HepG2 (cell line): ENCODE results near the gene NINL. TPM values are rescaled to one million over a fixed set of nuclear protein-coding genes. Genes with fewer than 3 reads are reported as not detected.

ENCODE experiments used
- AGO2 ChIP-seq: fragments of 200-400 bp; formaldehyde crosslinking; optimal IDR thresholded peaks from 2 replicates; pipeline ENCODE3; 2017; ENCODE audit warnings: mild to moderate bottlenecking, low read depth, low read length, moderate library complexity
- CENPT ChIP-seq: sonication (generic); formaldehyde crosslinking; IDR thresholded peaks from 2 replicates; pipeline ENCODE4 v1.8.0; 2022; ENCODE audit warnings: low read depth, mild to moderate bottlenecking, moderate library complexity, missing genetic modification reagents
- HCFC1 ChIP-seq: fragments of 150-350 bp; IDR thresholded peaks from 2 replicates; pipeline ENCODE4 v1.6.1; 2014; ENCODE audit warnings: low read depth, low read length
- JARID2 ChIP-seq: sonication (generic); formaldehyde crosslinking; IDR thresholded peaks from 2 replicates; pipeline ENCODE4 v1.8.1; 2023; ENCODE audit warnings: missing genetic modification reagents, inconsistent platforms; ENCODE audit not compliant: insufficient replicate concordance
- STAG1 ChIP-seq: sonication (generic); formaldehyde crosslinking; IDR thresholded peaks from 2 replicates; pipeline ENCODE4 v1.4.0; 2020; ENCODE audit warnings: missing genetic modification reagents
- TCF7L2 ChIP-seq: IDR thresholded peaks from 2 replicates; pipeline ENCODE4 v1.6.1; 2011; ENCODE audit warnings: mild to moderate bottlenecking, low read depth, low read length, moderate library complexity
- UBTF ChIP-seq: sonication (generic); formaldehyde crosslinking; IDR thresholded peaks from 2 replicates; pipeline ENCODE4 v1.4.0; 2020; ENCODE audit warnings: mild to moderate bottlenecking, missing genetic modification reagents
- ZKSCAN1 ChIP-seq: fragments of 150-350 bp; IDR thresholded peaks from 2 replicates; pipeline ENCODE4 v1.6.1; 2014; ENCODE audit warnings: low read length
- ZMYM2 ChIP-seq: sonication (generic); formaldehyde crosslinking; IDR thresholded peaks from 2 replicates; pipeline ENCODE4 v1.8.0; 2022; ENCODE audit warnings: mild to moderate bottlenecking, missing genetic modification reagents
- ZNF34 ChIP-seq: sonication (generic); formaldehyde crosslinking; IDR thresholded peaks from 2 replicates; pipeline ENCODE4 v1.4.0; 2020; ENCODE audit warnings: mild to moderate bottlenecking, missing genetic modification reagents, borderline replicate concordance
- ZNF432 ChIP-seq: sonication (generic); formaldehyde crosslinking; IDR thresholded peaks from 2 replicates; pipeline ENCODE4 v1.5.0; 2020; ENCODE audit warnings: missing genetic modification reagents, mild to moderate bottlenecking, borderline replicate concordance
- ZNF562 ChIP-seq: sonication (generic); formaldehyde crosslinking; IDR thresholded peaks from 2 replicates; pipeline ENCODE4 v1.8.0; 2022; ENCODE audit warnings: missing genetic modification reagents, borderline replicate concordance
- ZNF589 ChIP-seq: sonication (generic); formaldehyde crosslinking; conservative IDR thresholded peaks from 2 replicates; pipeline ENCODE4 v1.8.0; 2022; ENCODE audit warnings: mild to moderate bottlenecking, moderate library complexity, missing genetic modification reagents
- ZNF792 ChIP-seq: IDR thresholded peaks from 2 replicates; pipeline ENCODE4 v1.6.1; 2016
- polyA plus RNA-seq, 8 experiments: library from polyadenylated mRNA; depleted of rRNA in 3 of 8; stranded (reverse) in 7 of 8; unstranded in 1 of 8; fragments of >200 nt; fragmentation: Illumina TruSeq in 4 of 8; extraction: Trizol in 4 of 8; gene quantifications; 2 replicates each; pipeline versions ENCODE4 v1.2.1 to v1.2.3, GENCODE V29; 2011 to 2016; ENCODE audit warnings: low read depth in 4 of 8, missing spikeins in 1 of 8, mixed read lengths in 1 of 8; ENCODE audit not compliant: insufficient read depth in 1 of 8
- total RNA-seq, 5 experiments: library from RNA; depleted of rRNA; stranded (reverse); fragments of >200 nt; fragmentation: Illumina TruSeq; extraction: Trizol; gene quantifications; 2 replicates each; pipeline ENCODE4 v1.2.3, GENCODE V29; 2016; ENCODE audit warnings: low read depth in 1 of 5
- TF ChIP-seq, protein P1 (sequence below), 2 experiments: sonication (generic) in 1 of 2; formaldehyde crosslinking in 1 of 2; IDR thresholded peaks; 2 replicates each; pipeline versions ENCODE4 v1.5.1 to v1.6.1; 2011 to 2020; ENCODE audit warnings: borderline replicate concordance in 1 of 2, low read depth in 1 of 2, low read length in 1 of 2, mild to moderate bottlenecking in 1 of 2, missing genetic modification reagents in 1 of 2, moderate library complexity in 1 of 2
- TF ChIP-seq, protein P2 (sequence below): sonication (generic); formaldehyde crosslinking; IDR thresholded peaks from 2 replicates; pipeline ENCODE4 v1.8.0; 2022; ENCODE audit warnings: missing genetic modification reagents, mild to moderate bottlenecking, borderline replicate concordance

NINL gene
- total and polyA plus RNA-seq, 2 of the 13 experiments (the other 11 are each of a cell fraction or from before 2014, with no cell fraction given) = 32.3 to 34.3 TPM

DNA sequence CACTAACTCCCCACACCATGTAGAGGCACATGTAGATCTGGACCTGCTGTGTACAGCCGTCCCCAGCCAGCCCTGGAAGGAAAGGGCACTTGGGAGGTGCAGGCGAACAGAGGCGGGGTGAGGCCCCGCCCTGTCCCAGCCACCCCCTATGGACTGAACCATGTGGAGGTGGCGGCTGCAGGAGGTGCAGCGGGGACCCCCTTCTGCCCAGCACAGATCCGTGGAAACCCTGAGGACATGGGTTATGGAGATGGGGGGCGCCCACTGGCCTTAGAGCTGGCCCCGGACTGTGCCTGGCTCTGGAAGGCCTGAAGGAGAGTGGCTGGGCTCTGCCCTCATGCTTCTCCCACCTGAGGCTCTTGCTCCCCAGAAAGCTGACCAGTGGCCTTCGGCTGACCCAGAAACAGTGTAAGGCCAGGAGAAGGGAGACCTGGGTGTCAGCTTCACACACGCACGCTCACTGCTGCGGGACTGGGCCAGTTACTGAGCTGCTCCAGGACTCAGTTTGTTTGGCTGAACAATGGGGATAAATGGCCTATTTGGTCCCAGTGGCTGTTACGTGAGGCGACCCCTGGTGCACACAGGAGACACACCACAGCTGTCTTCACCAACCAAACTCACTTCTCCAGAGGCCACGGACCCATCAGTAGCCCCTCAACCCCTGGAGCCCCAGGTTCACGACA lies 90.7 kb downstream of the NINL start (continued):
- no peak for TF ChIP-seq ZNF34 (CRISPR knock-in tag)
- peak; percentile 52 for TF ChIP-seq AGO2
- no peak for TF ChIP-seq ZKSCAN1
- TF ChIP-seq JARID2 (CRISPR knock-in tag) = no peak
- no peak for TF ChIP-seq ZNF432 (CRISPR knock-in tag)
- no peak for TF ChIP-seq STAG1 (CRISPR knock-in tag)
- no peak for TF ChIP-seq CENPT
- no peak for TF ChIP-seq HCFC1
- no peak for TF ChIP-seq ZNF792 (CRISPR knock-in tag)
- TF ChIP-seq ZNF589 (CRISPR knock-in tag) = 0 out of 2 replicates have a peak, but pooled peaks have one; percentile 23
- no peak for TF ChIP-seq ZNF562
- no peak for TF ChIP-seq ZMYM2 (CRISPR knock-in tag)
- no peak for TF ChIP-seq UBTF (CRISPR knock-in tag)
- TF ChIP-seq, protein P1, sequence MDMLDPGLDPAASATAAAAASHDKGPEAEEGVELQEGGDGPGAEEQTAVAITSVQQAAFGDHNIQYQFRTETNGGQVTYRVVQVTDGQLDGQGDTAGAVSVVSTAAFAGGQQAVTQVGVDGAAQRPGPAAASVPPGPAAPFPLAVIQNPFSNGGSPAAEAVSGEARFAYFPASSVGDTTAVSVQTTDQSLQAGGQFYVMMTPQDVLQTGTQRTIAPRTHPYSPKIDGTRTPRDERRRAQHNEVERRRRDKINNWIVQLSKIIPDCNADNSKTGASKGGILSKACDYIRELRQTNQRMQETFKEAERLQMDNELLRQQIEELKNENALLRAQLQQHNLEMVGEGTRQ (IDR thresholded peaks at IDR 0.05; ENCODE audit: low read depth, low read length) = no peak
- TF ChIP-seq, protein P1 (CRISPR knock-in tag; IDR thresholded peaks at IDR 0.05; ENCODE audit: borderline replicate concordance) = no peak
- TF ChIP-seq TCF7L2 = no peak
- TF ChIP-seq, protein P2, sequence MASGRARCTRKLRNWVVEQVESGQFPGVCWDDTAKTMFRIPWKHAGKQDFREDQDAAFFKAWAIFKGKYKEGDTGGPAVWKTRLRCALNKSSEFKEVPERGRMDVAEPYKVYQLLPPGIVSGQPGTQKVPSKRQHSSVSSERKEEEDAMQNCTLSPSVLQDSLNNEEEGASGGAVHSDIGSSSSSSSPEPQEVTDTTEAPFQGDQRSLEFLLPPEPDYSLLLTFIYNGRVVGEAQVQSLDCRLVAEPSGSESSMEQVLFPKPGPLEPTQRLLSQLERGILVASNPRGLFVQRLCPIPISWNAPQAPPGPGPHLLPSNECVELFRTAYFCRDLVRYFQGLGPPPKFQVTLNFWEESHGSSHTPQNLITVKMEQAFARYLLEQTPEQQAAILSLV (CRISPR knock-in tag) = no peak
- TF ChIP-seq, all 625 proteins: peak for 12
